Measurements from ENCODE around the gene TENM4.

DNA sequence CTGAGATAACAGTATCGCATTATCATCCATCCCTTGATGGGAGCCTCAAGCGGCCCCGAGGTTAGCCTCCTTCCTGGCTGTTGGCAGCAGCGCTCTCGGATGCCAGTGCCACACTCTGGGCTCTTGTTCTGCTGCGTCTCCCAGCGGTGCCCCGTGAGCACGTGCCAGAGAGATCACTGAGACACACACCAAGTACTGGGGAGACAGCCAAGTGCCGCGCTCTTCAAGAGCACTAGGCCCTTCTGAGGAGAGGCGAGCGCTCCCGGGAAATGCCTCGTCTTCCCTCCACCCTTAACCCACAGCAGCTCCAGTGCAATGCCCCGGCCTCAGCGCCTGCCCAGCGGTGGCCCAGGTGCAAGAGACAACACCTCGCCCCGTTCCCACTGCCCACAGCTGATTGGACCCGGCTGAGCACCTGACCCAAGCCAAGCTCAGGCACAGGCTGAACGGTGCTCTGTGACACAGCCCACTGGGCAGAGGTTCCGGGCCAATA, 617.9 kb downstream of the TENM4 start:
- TF ChIP-seq NFIC (IDR thresholded peaks at IDR 0.05): no peak
- no peak for TF ChIP-seq CREB1 (IDR thresholded peaks at IDR 0.05; ENCODE audit: low read depth)
- TF ChIP-seq, protein P1, sequence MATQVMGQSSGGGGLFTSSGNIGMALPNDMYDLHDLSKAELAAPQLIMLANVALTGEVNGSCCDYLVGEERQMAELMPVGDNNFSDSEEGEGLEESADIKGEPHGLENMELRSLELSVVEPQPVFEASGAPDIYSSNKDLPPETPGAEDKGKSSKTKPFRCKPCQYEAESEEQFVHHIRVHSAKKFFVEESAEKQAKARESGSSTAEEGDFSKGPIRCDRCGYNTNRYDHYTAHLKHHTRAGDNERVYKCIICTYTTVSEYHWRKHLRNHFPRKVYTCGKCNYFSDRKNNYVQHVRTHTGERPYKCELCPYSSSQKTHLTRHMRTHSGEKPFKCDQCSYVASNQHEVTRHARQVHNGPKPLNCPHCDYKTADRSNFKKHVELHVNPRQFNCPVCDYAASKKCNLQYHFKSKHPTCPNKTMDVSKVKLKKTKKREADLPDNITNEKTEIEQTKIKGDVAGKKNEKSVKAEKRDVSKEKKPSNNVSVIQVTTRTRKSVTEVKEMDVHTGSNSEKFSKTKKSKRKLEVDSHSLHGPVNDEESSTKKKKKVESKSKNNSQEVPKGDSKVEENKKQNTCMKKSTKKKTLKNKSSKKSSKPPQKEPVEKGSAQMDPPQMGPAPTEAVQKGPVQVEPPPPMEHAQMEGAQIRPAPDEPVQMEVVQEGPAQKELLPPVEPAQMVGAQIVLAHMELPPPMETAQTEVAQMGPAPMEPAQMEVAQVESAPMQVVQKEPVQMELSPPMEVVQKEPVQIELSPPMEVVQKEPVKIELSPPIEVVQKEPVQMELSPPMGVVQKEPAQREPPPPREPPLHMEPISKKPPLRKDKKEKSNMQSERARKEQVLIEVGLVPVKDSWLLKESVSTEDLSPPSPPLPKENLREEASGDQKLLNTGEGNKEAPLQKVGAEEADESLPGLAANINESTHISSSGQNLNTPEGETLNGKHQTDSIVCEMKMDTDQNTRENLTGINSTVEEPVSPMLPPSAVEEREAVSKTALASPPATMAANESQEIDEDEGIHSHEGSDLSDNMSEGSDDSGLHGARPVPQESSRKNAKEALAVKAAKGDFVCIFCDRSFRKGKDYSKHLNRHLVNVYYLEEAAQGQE (IDR thresholded peaks at IDR 0.05; ENCODE audit: low read depth): no peak
- TF ChIP-seq TAF1 (IDR thresholded peaks at IDR 0.05; ENCODE audit: low read depth): no peak
- no peak for TF ChIP-seq TEAD4 (IDR thresholded peaks at IDR 0.05)
- no peak for TF ChIP-seq RAD21 (IDR thresholded peaks at IDR 0.05; ENCODE audit: low read depth)
- no peak for TF ChIP-seq EP300 (IDR thresholded peaks at IDR 0.05; ENCODE audit: borderline replicate concordance)
- no peak for TF ChIP-seq FOXM1 (IDR thresholded peaks at IDR 0.05; ENCODE audit: borderline replicate concordance, low read depth)
- TF ChIP-seq MAX (IDR thresholded peaks at IDR 0.05): no peak

Measured in Ishikawa (cell line).